ENCODE data around the gene P3H1. TPM values are rescaled to one million over a fixed set of nuclear protein-coding genes. Genes with fewer than 3 reads are reported as not detected.

P3H1 gene
- total RNA-seq, 4 donors from 2014 or later: 16.6 to 28.0 (median 24.2) TPM

GRCh38 chr1:42750041-42750440 lies 16.8 kb downstream of the P3H1 start:
- DNase-seq: no peak
- no peaks in the 10 kb centered on the region for H3K4me1 ChIP-seq
- no peak for TF ChIP-seq CTCF (IDR thresholded peaks at IDR 0.05)
- TF ChIP-seq POLR2A (IDR thresholded peaks at IDR 0.05): no peak
- 97% methylated on average over 12 of the region's 12 CpGs for WGBS, 2 donors
- H3K36me3 ChIP-seq: peaks cover 36 to 41% of the 10 kb centered on the region in 2 donors
- no peak overlapping the region for H3K27ac ChIP-seq
- no peak overlapping the region for H3K4me3 ChIP-seq (replicated peaks in 1 of 3)
- intact Hi-C loops (cut with DNase I): no loop called here
- no peaks in the 10 kb centered on the region for H3K9me3 ChIP-seq
- no peaks in the 10 kb centered on the region for H3K27me3 ChIP-seq

GRCh38 chr1:42748461-42749410 lies 18.1 kb downstream of the P3H1 start:
- no peak overlapping the region for H3K4me3 ChIP-seq (replicated peaks in 1 of 3)
- 84 to 85% methylated on average over 13 to 14 of the region's 14 CpGs for WGBS, 2 donors
- H3K4me1 ChIP-seq: no peaks in the 10 kb centered on the region
- TF ChIP-seq CTCF (IDR thresholded peaks at IDR 0.05): no peak
- TF ChIP-seq POLR2A (IDR thresholded peaks at IDR 0.05): no peak
- intact Hi-C loops (cut with DNase I): no loop called here
- H3K9me3 ChIP-seq: no peaks in the 10 kb centered on the region
- DNase-seq: no peak
- H3K27ac ChIP-seq: no peak overlapping the region
- H3K27me3 ChIP-seq: no peaks in the 10 kb centered on the region
- H3K36me3 ChIP-seq: peaks cover 24 to 28% of the 10 kb centered on the region in 2 donors

- DNase-seq: no peak
- Histone ChIP-seq H3K9me3 (no peaks in the 10 kb centered on the region), H3K27ac (no peak overlapping the region), H3K4me1 (no peaks in the 10 kb centered on the region), H3K36me3 (peaks cover 19 to 28% of the 10 kb centered on the region in 2 donors), H3K27me3 (no peaks in the 10 kb centered on the region), H3K4me3 (replicated peaks in 1 of 3) (no peak overlapping the region)
- intact Hi-C loops (cut with DNase I): no loop called here
- 81 to 97% methylated on average over 10 of the region's 10 CpGs for WGBS, 2 donors
- TF ChIP-seq CTCF (IDR thresholded peaks at IDR 0.05): no peak
Observed at GRCh38 chr1:42748021-42748420, 18.8 kb downstream of the P3H1 start.

GRCh38 chr1:42747125-42747524 lies 19.7 kb downstream of the P3H1 start:
- no peaks in the 10 kb centered on the region for H3K4me1 ChIP-seq
- TF ChIP-seq POLR2A (IDR thresholded peaks at IDR 0.05) (no peak), CTCF (IDR thresholded peaks at IDR 0.05) (peak in 4 of 6 experiments; percentile 53 to 64 (median 60))
- H3K27ac ChIP-seq: no peak overlapping the region
- peaks cover 16 to 23% of the 10 kb centered on the region in 2 donors for H3K36me3 ChIP-seq
- intact Hi-C loops (cut with DNase I): no loop called here
- peak; percentile 33 to 42 for DNase-seq
- WGBS, 2 donors: 65 to 75% methylated on average over 9 to 14 of the region's 14 CpGs
- H3K4me3 ChIP-seq (replicated peaks in 1 of 3): no peak overlapping the region
- H3K9me3 ChIP-seq: no peaks in the 10 kb centered on the region
- no peaks in the 10 kb centered on the region for H3K27me3 ChIP-seq

- 96 to 98% methylated on average over 8 to 10 of the region's 12 CpGs for WGBS, 2 donors
- Histone ChIP-seq H3K9me3 (no peaks in the 10 kb centered on the region), H3K27ac (no peak overlapping the region), H3K4me1 (no peaks in the 10 kb centered on the region), H3K36me3 (peaks cover 12 to 17% of the 10 kb centered on the region in 2 donors), H3K4me3 (replicated peaks in 1 of 3) (no peak overlapping the region), H3K27me3 (no peaks in the 10 kb centered on the region)
- intact Hi-C loops (cut with DNase I): no loop called here
- no peak for DNase-seq
- TF ChIP-seq CTCF (IDR thresholded peaks at IDR 0.05) (no peak), POLR2A (IDR thresholded peaks at IDR 0.05) (no peak)
Observed at GRCh38 chr1:42746436-42747105, 20.3 kb downstream of the P3H1 start.

All from thyroid gland (tissue), 4 donors.